ENCODE results near the gene TLR9. TPM values are rescaled to one million over a fixed set of nuclear protein-coding genes. Genes with fewer than 3 reads are reported as not detected.

TLR9 gene
- total and polyA plus RNA-seq, 9 of the 15 experiments (the other 6 are each of a cell fraction or from before 2014, with no cell fraction given), result not detected

DNA sequence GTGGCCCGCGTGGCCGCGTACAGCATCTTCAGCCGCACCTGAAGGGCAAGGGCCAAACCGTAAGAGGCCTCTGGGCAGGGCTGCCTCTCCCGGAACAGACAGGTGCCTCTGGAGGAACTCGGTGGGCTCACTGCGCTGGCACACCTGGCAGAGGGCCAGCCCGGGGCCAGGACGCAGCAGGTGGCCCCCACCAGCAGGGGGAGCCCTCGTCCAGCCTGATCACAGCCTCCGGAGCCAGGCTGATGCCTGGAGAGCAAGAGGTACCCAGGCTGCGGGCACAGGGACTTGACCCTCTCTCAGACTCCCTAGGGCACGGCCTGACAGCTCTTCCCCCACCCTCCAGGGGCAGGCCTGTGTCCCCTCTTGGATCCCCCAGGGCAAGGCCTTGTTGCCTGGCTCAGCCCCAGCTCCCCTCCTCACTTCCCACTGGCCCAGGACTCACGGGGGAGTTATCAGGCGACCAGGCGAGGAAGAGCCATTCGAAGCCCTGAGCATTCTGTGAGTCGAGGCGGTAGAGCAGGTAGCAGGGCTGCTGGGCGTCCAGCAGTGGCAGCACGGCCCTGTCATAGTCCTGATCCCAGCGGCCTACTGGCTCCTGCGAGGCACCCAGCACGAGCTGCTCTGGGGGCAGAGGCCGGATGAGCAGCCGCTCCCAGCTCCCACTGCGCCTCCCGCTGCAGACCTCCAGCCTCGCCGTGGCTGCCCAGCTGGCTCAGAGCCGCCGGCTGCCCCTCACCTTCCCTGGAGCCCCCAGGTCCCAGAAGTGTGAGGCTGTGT is 6.2 kb upstream of the TLR9 start (continued):
- TF ChIP-seq, protein P1, sequence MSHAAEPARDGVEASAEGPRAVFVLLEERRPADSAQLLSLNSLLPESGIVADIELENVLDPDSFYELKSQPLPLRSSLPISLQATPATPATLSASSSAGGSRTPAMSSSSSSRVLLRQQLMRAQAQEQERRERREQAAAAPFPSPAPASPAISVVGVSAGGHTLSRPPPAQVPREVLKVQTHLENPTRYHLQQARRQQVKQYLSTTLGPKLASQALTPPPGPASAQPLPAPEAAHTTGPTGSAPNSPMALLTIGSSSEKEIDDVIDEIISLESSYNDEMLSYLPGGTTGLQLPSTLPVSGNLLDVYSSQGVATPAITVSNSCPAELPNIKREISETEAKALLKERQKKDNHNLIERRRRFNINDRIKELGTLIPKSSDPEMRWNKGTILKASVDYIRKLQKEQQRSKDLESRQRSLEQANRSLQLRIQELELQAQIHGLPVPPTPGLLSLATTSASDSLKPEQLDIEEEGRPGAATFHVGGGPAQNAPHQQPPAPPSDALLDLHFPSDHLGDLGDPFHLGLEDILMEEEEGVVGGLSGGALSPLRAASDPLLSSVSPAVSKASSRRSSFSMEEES (CRISPR knock-in tag; IDR thresholded peaks at IDR 0.05), result no peak
- TF ChIP-seq POLR2G (IDR thresholded peaks at IDR 0.05; ENCODE audit: low read depth, low read length) (peak; percentile 23; the same call in 1 of the 2 replicates), ZNF445 (CRISPR knock-in tag; IDR thresholded peaks at IDR 0.05; ENCODE audit: low read depth) (no peak), SMAD4 (CRISPR knock-in tag; conservative IDR thresholded peaks at IDR 0.05) (no peak), PKNOX1 (IDR thresholded peaks at IDR 0.05) (no peak), RAD21 (CRISPR knock-in tag; conservative IDR thresholded peaks at IDR 0.05 in 1 of 2, IDR thresholded peaks at IDR 0.05 in 1 of 2) (peak; percentile 56 to 71), NFIX (CRISPR knock-in tag; IDR thresholded peaks at IDR 0.05; ENCODE audit: low read depth) (peak; percentile 38), FOXA1 (IDR thresholded peaks at IDR 0.05; ENCODE audit: borderline replicate concordance) (no peak), BCL6 (CRISPR knock-in tag; IDR thresholded peaks at IDR 0.05) (no peak), CSDE1 (IDR thresholded peaks at IDR 0.05) (no peak)
- TF ChIP-seq, protein P2, sequence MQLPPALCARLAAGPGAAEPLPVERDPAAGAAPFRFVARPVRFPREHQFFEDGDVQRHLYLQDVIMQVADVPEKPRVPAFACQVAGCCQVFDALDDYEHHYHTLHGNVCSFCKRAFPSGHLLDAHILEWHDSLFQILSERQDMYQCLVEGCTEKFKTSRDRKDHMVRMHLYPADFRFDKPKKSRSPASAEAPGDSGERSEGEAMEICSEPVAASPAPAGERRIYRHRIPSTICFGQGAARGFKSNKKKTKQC (CRISPR knock-in tag; IDR thresholded peaks at IDR 0.05), result no peak; the same call in 1 of the 2 replicates
- TF ChIP-seq, protein P3, sequence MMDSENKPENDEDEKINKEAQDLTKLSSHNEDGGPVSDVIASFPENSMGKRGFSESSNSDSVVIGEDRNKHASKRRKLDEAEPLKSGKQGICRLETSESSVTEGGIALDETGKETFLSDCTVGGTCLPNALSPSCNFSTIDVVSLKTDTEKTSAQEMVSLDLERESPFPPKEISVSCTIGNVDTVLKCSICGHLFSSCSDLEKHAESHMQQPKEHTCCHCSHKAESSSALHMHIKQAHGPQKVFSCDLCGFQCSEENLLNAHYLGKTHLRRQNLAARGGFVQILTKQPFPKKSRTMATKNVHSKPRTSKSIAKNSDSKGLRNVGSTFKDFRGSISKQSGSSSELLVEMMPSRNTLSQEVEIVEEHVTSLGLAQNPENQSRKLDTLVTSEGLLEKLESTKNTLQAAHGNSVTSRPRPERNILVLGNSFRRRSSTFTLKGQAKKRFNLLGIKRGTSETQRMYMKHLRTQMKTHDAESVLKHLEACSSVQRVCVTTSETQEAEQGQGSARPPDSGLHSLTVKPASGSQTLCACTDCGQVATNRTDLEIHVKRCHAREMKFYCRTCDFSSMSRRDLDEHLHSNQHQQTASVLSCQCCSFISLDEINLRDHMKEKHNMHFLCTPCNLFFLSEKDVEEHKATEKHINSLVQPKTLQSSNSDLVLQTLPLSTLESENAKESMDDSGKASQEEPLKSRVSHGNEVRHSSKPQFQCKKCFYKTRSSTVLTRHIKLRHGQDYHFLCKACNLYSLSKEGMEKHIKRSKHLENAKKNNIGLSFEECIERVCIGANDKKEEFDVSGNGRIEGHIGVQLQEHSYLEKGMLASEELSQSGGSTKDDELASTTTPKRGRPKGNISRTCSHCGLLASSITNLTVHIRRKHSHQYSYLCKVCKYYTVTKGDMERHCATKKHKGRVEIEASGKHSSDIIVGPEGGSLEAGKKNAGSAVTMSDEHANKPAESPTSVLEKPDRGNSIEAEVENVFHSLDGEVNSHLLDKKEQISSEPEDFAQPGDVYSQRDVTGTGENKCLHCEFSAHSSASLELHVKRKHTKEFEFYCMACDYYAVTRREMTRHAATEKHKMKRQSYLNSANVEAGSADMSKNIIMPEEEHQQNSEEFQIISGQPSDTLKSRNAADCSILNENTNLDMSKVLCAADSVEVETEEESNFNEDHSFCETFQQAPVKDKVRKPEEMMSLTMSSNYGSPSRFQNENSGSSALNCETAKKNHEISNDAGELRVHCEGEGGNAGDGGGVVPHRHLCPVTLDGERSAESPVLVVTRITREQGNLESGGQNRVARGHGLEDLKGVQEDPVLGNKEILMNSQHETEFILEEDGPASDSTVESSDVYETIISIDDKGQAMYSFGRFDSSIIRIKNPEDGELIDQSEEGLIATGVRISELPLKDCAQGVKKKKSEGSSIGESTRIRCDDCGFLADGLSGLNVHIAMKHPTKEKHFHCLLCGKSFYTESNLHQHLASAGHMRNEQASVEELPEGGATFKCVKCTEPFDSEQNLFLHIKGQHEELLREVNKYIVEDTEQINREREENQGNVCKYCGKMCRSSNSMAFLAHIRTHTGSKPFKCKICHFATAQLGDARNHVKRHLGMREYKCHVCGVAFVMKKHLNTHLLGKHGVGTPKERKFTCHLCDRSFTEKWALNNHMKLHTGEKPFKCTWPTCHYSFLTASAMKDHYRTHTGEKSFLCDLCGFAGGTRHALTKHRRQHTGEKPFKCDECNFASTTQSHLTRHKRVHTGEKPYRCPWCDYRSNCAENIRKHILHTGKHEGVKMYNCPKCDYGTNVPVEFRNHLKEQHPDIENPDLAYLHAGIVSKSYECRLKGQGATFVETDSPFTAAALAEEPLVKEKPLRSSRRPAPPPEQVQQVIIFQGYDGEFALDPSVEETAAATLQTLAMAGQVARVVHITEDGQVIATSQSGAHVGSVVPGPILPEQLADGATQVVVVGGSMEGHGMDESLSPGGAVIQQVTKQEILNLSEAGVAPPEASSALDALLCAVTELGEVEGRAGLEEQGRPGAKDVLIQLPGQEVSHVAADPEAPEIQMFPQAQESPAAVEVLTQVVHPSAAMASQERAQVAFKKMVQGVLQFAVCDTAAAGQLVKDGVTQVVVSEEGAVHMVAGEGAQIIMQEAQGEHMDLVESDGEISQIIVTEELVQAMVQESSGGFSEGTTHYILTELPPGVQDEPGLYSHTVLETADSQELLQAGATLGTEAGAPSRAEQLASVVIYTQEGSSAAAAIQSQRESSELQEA (IDR thresholded peaks at IDR 0.05; ENCODE audit: low read depth), result no peak
- TF ChIP-seq, protein P4, sequence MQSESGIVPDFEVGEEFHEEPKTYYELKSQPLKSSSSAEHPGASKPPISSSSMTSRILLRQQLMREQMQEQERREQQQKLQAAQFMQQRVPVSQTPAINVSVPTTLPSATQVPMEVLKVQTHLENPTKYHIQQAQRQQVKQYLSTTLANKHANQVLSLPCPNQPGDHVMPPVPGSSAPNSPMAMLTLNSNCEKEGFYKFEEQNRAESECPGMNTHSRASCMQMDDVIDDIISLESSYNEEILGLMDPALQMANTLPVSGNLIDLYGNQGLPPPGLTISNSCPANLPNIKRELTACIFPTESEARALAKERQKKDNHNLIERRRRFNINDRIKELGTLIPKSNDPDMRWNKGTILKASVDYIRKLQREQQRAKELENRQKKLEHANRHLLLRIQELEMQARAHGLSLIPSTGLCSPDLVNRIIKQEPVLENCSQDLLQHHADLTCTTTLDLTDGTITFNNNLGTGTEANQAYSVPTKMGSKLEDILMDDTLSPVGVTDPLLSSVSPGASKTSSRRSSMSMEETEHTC (IDR thresholded peaks at IDR 0.05), result no peak

All from K562 (cell line).